ENCODE data around the gene SALL3. TPM values are rescaled to one million over a fixed set of nuclear protein-coding genes. Genes with fewer than 3 reads are reported as not detected.

The SALL3 gene
- total RNA-seq, 2 donors from 2014 or later: not detected

Other genes starting within 250 kb of the SALL3 start
- 10 to 100 TPM; 69.5 to 72.4 TPM for gene ATP9B, start 89.6 kb downstream of the SALL3 start, total RNA-seq